Measurements from ENCODE around the gene ZNF627.
"Not testable (repeated sequence)": the region's sequence is repeated elsewhere in the genome, so short reads cannot be mapped to it uniquely, and the experiment has no call there.

ZNF627 gene

GRCh38 chr19:11566164-11566563 is 31.1 kb upstream of the ZNF627 start:
- ATAC-seq (ENCODE audit: low read depth) (no peak), DNase-seq (ENCODE audit: low spot score) (no peak)
- no peaks in the 10 kb centered on the region for H3K4me1 ChIP-seq (ENCODE audit: insufficient read depth, poor library complexity, severe bottlenecking)
- TF ChIP-seq, protein P1, sequence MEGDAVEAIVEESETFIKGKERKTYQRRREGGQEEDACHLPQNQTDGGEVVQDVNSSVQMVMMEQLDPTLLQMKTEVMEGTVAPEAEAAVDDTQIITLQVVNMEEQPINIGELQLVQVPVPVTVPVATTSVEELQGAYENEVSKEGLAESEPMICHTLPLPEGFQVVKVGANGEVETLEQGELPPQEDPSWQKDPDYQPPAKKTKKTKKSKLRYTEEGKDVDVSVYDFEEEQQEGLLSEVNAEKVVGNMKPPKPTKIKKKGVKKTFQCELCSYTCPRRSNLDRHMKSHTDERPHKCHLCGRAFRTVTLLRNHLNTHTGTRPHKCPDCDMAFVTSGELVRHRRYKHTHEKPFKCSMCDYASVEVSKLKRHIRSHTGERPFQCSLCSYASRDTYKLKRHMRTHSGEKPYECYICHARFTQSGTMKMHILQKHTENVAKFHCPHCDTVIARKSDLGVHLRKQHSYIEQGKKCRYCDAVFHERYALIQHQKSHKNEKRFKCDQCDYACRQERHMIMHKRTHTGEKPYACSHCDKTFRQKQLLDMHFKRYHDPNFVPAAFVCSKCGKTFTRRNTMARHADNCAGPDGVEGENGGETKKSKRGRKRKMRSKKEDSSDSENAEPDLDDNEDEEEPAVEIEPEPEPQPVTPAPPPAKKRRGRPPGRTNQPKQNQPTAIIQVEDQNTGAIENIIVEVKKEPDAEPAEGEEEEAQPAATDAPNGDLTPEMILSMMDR (IDR thresholded peaks at IDR 0.05; ENCODE audit: poor library complexity, severe bottlenecking), result no peak
- no peaks in the 10 kb centered on the region for H3K9me3 ChIP-seq (ENCODE audit: severe bottlenecking)
- no peaks in the 10 kb centered on the region for H3K36me3 ChIP-seq (ENCODE audit: low read depth)
- H3K27ac ChIP-seq (ENCODE audit: poor library complexity, severe bottlenecking), result no peak overlapping the region
- no peak overlapping the region for H3K4me3 ChIP-seq (ENCODE audit: severe bottlenecking)
- H3K27me3 ChIP-seq (ENCODE audit: insufficient read depth, poor library complexity, severe bottlenecking), result no peaks in the 10 kb centered on the region

GRCh38 chr19:11570039-11570462 is 27.2 kb upstream of the ZNF627 start:
- Histone ChIP-seq H3K36me3 (ENCODE audit: low read depth) (no peaks in the 10 kb centered on the region), H3K4me1 (ENCODE audit: insufficient read depth, poor library complexity, severe bottlenecking) (no peaks in the 10 kb centered on the region), H3K27me3 (ENCODE audit: insufficient read depth, poor library complexity, severe bottlenecking) (no peaks in the 10 kb centered on the region), H3K9me3 (ENCODE audit: severe bottlenecking) (no peaks in the 10 kb centered on the region), H3K4me3 (ENCODE audit: severe bottlenecking) (no peak overlapping the region), H3K27ac (ENCODE audit: poor library complexity, severe bottlenecking) (no peak overlapping the region)
- TF ChIP-seq, protein P1 (IDR thresholded peaks at IDR 0.05; ENCODE audit: poor library complexity, severe bottlenecking), result no peak
- ATAC-seq (ENCODE audit: low read depth), result no peak
- DNase-seq (ENCODE audit: low spot score), result no peak

- H3K4me1 ChIP-seq (ENCODE audit: insufficient read depth, poor library complexity, severe bottlenecking); H3K9me3 ChIP-seq (ENCODE audit: severe bottlenecking); H3K27me3 ChIP-seq (ENCODE audit: insufficient read depth, poor library complexity, severe bottlenecking); DNase-seq (ENCODE audit: low spot score); H3K4me3 ChIP-seq (ENCODE audit: severe bottlenecking); ATAC-seq (ENCODE audit: low read depth); H3K27ac ChIP-seq (ENCODE audit: poor library complexity, severe bottlenecking); H3K36me3 ChIP-seq (ENCODE audit: low read depth): not testable (repeated sequence)
These were observed 23.9 kb upstream of the ZNF627 start for GRCh38 chr19:11573354-11573753.

DNA sequence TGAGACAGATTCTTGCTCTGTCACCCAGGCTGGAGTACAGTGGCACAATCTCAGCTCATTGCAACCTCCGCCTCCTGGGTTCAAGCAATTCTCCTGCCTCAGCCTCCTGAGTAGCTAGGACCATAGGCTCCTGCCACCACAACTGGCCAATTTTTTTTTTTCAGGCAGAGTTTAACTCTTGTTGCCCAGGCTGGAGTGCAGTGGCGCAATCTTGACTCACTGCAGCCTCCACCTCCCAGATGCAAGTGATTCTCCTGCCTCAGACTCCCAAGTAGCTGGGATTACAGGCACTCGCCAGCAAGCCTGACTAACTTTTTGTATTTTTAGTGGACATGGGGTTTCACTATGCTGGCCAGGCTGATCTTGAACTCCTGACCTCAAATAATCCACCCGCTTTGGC is 23.5 kb upstream of the ZNF627 start:
- not testable (repeated sequence) for H3K27ac ChIP-seq (ENCODE audit: poor library complexity, severe bottlenecking); ATAC-seq (ENCODE audit: low read depth); H3K4me1 ChIP-seq (ENCODE audit: insufficient read depth, poor library complexity, severe bottlenecking); H3K4me3 ChIP-seq (ENCODE audit: severe bottlenecking); H3K9me3 ChIP-seq (ENCODE audit: severe bottlenecking); H3K36me3 ChIP-seq (ENCODE audit: low read depth); H3K27me3 ChIP-seq (ENCODE audit: insufficient read depth, poor library complexity, severe bottlenecking); DNase-seq (ENCODE audit: low spot score)

- H3K36me3 ChIP-seq (ENCODE audit: low read depth), result no peaks in the 10 kb centered on the region
- no peak overlapping the region for H3K4me3 ChIP-seq (ENCODE audit: severe bottlenecking)
- ATAC-seq (ENCODE audit: low read depth) (no peak), DNase-seq (ENCODE audit: low spot score) (no peak)
- no peaks in the 10 kb centered on the region for H3K9me3 ChIP-seq (ENCODE audit: severe bottlenecking)
- H3K4me1 ChIP-seq (ENCODE audit: insufficient read depth, poor library complexity, severe bottlenecking), result no peaks in the 10 kb centered on the region
- H3K27me3 ChIP-seq (ENCODE audit: insufficient read depth, poor library complexity, severe bottlenecking), result no peaks in the 10 kb centered on the region
- TF ChIP-seq, protein P1 (IDR thresholded peaks at IDR 0.05; ENCODE audit: poor library complexity, severe bottlenecking), result no peak
- H3K27ac ChIP-seq (ENCODE audit: poor library complexity, severe bottlenecking), result no peak overlapping the region
These were observed 22.6 kb upstream of the ZNF627 start for GRCh38 chr19:11574689-11575088.

DNA sequence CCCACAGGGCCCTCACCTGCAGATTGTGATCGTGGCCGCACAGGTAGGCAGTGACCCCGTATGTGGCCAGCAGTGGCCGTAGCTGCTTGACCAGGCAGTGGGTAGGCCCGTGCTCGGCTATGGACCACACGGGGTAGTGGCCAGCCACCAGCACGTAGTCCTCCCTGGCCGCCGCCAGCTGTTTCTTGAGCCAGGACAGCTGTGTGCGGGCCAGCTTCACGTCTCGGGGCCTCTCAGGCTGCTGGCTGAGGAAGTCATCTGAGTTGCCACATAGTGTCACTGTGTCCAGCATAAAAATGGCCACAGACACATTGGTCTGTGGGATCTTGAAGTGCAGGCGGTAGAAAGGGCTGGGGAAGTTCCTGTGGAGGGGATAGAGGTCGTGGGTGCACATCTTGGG is 21.1 kb upstream of the ZNF627 start:
- no peaks in the 10 kb centered on the region for H3K9me3 ChIP-seq (ENCODE audit: severe bottlenecking)
- no peaks in the 10 kb centered on the region for H3K36me3 ChIP-seq (ENCODE audit: low read depth)
- ATAC-seq (ENCODE audit: low read depth), result no peak
- H3K4me3 ChIP-seq (ENCODE audit: severe bottlenecking), result no peak overlapping the region
- TF ChIP-seq, protein P1 (IDR thresholded peaks at IDR 0.05; ENCODE audit: poor library complexity, severe bottlenecking), result no peak
- H3K27ac ChIP-seq (ENCODE audit: poor library complexity, severe bottlenecking), result no peak overlapping the region
- no peaks in the 10 kb centered on the region for H3K27me3 ChIP-seq (ENCODE audit: insufficient read depth, poor library complexity, severe bottlenecking)
- DNase-seq (ENCODE audit: low spot score), result no peak
- no peaks in the 10 kb centered on the region for H3K4me1 ChIP-seq (ENCODE audit: insufficient read depth, poor library complexity, severe bottlenecking)

All from RWPE2 (cell line).